Measurements from ENCODE around the gene TMEM263. TPM values are rescaled to one million over a fixed set of nuclear protein-coding genes. Genes with fewer than 3 reads are reported as not detected.

The TMEM263 gene
- total RNA-seq, 1 experiment from 2014 or later: 11.8 TPM

DNA sequence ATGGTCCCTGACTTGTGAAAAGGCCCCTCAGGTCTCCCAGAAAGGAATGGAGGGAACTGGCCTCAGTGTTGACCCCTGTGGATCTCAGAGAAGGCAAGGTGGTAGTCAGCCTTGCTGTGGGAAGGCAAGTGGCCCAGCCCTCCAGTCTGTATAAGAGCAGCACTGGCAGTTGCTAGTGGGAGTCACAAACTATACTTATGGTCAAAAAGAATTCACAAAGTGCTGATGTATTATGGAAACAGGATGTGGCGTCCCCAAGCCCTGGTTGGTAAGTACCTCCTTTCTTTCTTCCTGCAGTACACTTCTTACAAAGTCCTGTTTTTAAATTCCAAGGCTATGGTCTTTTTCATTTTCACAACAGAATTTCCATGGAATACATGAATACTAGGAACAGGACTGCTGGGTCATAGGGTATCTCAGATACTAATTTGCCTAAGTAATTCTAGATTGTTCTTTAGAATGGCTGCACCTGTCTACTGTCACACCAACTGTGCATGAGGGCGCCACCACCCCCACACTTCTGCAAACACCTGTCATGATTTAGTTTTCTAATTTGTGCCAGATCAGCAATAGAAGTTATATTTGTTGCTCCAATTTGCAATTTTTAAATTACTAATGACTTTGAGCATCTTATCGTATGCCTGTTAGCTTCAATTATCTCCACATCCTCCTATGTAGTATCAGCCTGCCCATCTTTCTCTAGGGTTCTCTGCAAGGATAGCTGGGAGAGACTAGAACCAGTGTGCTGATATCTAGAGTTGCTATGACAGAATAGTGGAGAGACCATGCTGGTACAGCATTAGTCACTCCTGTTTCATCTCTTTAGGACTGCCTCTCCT is 40.7 kb upstream of the TMEM263 start:
- Histone ChIP-seq H3K4me1 (ENCODE audit: insufficient read depth, low read length) (no peaks in the 10 kb centered on the region; the same call in 1 of the 2 replicates), H3K9ac (ENCODE audit: extremely low read depth, insufficient read length, low read length) (no peak overlapping the region), H4K20me1 (ENCODE audit: control insufficient read depth, insufficient read depth, insufficient read length) (no peaks in the 10 kb centered on the region), H3K27me3 (ENCODE audit: insufficient read depth, low read length) (no peaks in the 10 kb centered on the region), H3K23ac (ENCODE audit: insufficient read length, low read depth, low read length) (no peak overlapping the region), H2BK20ac (ENCODE audit: low read depth, low read length, poor library complexity, severe bottlenecking) (no peak overlapping the region), H3K23me2 (ENCODE audit: insufficient read length, low read depth, low read length, poor library complexity, severe bottlenecking) (no peaks in the 10 kb centered on the region), H3K14ac (ENCODE audit: insufficient read depth, low read length) (no peak overlapping the region), H3K4ac (ENCODE audit: low read depth, low read length) (no peak overlapping the region), H3K79me2 (ENCODE audit: insufficient read depth, low read length) (no peaks in the 10 kb centered on the region), H4K5ac (ENCODE audit: insufficient read length, low read depth, low read length) (no peak overlapping the region), H2BK12ac (ENCODE audit: insufficient read length, low read depth, low read length) (no peak overlapping the region), H3K4me2 (ENCODE audit: insufficient read depth, insufficient read length, low read length) (no peak overlapping the region), H3K9me3 (ENCODE audit: control insufficient read depth, low read depth, low read length) (no peaks in the 10 kb centered on the region), H4K91ac (ENCODE audit: insufficient read length, low read depth, low read length) (no peak overlapping the region), H2AFZ (ENCODE audit: low read length) (no peak overlapping the region), H2BK5ac (ENCODE audit: insufficient read length, low read length) (no peak overlapping the region), H2BK120ac (ENCODE audit: low read depth, low read length, poor library complexity, severe bottlenecking) (no peak overlapping the region), H2AK5ac (ENCODE audit: insufficient read length, low read length) (no peak overlapping the region), H3T11ph (ENCODE audit: low read length) (no peak overlapping the region), H4K8ac (replicated peaks; ENCODE audit: insufficient read length, low read depth, low read length) (no peak overlapping the region), H3K79me1 (ENCODE audit: insufficient read depth, low read depth, low read length, poor library complexity, severe bottlenecking) (no peaks in the 10 kb centered on the region), H3K27ac (ENCODE audit: insufficient read length, low read depth, low read length) (no peak overlapping the region), H2BK15ac (ENCODE audit: low read depth, low read length) (no peak overlapping the region), H3K56ac (ENCODE audit: insufficient read length, low read depth, low read length) (no peak overlapping the region), H3K18ac (ENCODE audit: insufficient read length, low read depth, low read length) (no peak overlapping the region)
- peaks cover 30 to 31% of the 10 kb centered on the region in 2 experiments for H3K4me1 Mint-ChIP-seq
- no peaks in the 10 kb centered on the region for H3K9me3 Mint-ChIP-seq
- peaks cover 5% of the 10 kb centered on the region for H3K27me3 Mint-ChIP-seq (ENCODE audit: low read depth)
- no peak overlapping the region for H3K27ac Mint-ChIP-seq
- H3K36me3 Mint-ChIP-seq (ENCODE audit: insufficient read depth in 1 of 3, low read depth in 3 of 3): no peaks in the 10 kb centered on the region
- TF ChIP-seq, protein P1, sequence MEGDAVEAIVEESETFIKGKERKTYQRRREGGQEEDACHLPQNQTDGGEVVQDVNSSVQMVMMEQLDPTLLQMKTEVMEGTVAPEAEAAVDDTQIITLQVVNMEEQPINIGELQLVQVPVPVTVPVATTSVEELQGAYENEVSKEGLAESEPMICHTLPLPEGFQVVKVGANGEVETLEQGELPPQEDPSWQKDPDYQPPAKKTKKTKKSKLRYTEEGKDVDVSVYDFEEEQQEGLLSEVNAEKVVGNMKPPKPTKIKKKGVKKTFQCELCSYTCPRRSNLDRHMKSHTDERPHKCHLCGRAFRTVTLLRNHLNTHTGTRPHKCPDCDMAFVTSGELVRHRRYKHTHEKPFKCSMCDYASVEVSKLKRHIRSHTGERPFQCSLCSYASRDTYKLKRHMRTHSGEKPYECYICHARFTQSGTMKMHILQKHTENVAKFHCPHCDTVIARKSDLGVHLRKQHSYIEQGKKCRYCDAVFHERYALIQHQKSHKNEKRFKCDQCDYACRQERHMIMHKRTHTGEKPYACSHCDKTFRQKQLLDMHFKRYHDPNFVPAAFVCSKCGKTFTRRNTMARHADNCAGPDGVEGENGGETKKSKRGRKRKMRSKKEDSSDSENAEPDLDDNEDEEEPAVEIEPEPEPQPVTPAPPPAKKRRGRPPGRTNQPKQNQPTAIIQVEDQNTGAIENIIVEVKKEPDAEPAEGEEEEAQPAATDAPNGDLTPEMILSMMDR (conservative IDR thresholded peaks at IDR 0.05): no peak
- no CpG with 5 or more reads among the region's 3 CpGs for WGBS (ENCODE audit: extremely low coverage, insufficient read length, low lambda C conversion rate)
- no peak for DNase-seq
- H3K4me3 Mint-ChIP-seq: no peak overlapping the region

Data from H9 (cell line).